Erythroblast (primary cell): ENCODE data around the gene FGD4.

Experiments used
- GATA1 ChIP-seq: IDR thresholded peaks from 2 replicates; pipeline ENCODE4 v1.6.1; 2011; ENCODE audit warnings: low read depth, mild to moderate bottlenecking, control low read depth, low read length, moderate library complexity
- POLR2A ChIP-seq: IDR thresholded peaks from 2 replicates; pipeline ENCODE4 v1.6.1; 2011; ENCODE audit warnings: mild to moderate bottlenecking, low read length

DNA sequence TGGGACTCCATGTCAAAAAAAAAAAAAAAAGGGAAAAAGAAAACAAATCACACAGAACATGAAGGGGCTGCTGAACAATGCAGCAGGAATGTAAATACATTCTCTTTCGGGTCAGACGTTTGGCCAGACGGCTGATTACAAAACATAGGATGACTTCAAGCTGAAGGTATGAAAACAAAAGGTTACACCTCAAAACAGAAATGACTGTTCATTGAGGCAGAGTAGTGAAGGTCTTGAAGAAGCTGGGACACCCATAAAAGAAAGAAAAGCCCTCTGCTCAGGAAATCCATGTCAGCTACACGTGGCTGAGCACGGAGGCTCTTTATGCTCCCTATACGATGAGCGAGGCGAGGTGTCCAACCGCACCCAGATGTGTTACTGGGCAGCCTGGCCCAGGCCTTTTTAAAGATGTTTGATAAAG is 37.7 kb downstream of the FGD4 start:
- TF ChIP-seq POLR2A (no peak), GATA1 (no peak)
